ENCODE data around the gene BCL2L15. TPM values are rescaled to one million over a fixed set of nuclear protein-coding genes. Genes with fewer than 3 reads are reported as not detected.

Gene BCL2L15
- total and polyA plus RNA-seq, 4 donors = 0.04 to 0.70 (median 0.11) TPM

DNA sequence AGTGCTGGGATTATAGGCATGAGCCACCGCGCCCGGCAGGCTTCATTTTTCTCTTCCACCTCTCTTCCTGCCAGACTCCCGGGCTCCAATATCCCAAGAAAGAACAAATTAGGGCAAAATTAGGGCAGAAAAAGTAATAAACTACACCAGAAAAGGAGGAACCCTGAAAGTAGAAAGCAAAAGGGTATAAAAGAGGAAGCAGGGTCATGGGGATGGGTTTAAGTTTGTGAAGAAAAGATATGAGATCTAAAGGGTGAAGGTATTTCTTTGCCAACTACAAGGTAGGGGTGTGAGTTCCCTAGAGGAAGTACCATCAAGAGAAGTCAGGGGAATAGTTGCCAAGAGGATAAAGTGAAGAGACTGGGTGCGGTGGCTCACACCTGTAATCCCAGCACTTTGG lies 25.7 kb downstream of the BCL2L15 start:
- no peaks in the 10 kb centered on the region for H3K4me1 ChIP-seq (ENCODE audit: control insufficient read depth in 4 of 4, insufficient read depth in 4 of 4, low read length in 3 of 4)
- H3K36me3 ChIP-seq (ENCODE audit: control insufficient read depth in 4 of 4, insufficient read depth in 3 of 4, low read depth in 1 of 4, low read length in 3 of 4) = no peaks in the 10 kb centered on the region
- H3K27ac ChIP-seq (ENCODE audit: low read depth in 1 of 2, low read length in 2 of 2) = no peak overlapping the region
- H3K9me3 ChIP-seq (ENCODE audit: control insufficient read depth in 4 of 4, low read length in 3 of 4) = no peaks in the 10 kb centered on the region
- TF ChIP-seq FOXA1 (IDR thresholded peaks at IDR 0.05) (no peak), NR2F2 (IDR thresholded peaks at IDR 0.05) (no peak), HNF4A (conservative IDR thresholded peaks at IDR 0.05) (no peak), GABPA (IDR thresholded peaks at IDR 0.05 in 1 of 2, conservative IDR thresholded peaks at IDR 0.05 in 1 of 2) (no peak), TAF1 (conservative IDR thresholded peaks at IDR 0.05) (no peak), YY1 (IDR thresholded peaks at IDR 0.05) (no peak), RXRA (IDR thresholded peaks at IDR 0.05) (no peak), RAD21 (IDR thresholded peaks at IDR 0.05) (no peak), SP1 (IDR thresholded peaks at IDR 0.05) (no peak), EGR1 (IDR thresholded peaks at IDR 0.05; ENCODE audit: low read depth in 2 of 2) (no peak), HNF4G (IDR thresholded peaks at IDR 0.05) (no peak), JUND (IDR thresholded peaks at IDR 0.05) (no peak), FOXA2 (IDR thresholded peaks at IDR 0.05) (no peak)
- TF ChIP-seq, protein P1, sequence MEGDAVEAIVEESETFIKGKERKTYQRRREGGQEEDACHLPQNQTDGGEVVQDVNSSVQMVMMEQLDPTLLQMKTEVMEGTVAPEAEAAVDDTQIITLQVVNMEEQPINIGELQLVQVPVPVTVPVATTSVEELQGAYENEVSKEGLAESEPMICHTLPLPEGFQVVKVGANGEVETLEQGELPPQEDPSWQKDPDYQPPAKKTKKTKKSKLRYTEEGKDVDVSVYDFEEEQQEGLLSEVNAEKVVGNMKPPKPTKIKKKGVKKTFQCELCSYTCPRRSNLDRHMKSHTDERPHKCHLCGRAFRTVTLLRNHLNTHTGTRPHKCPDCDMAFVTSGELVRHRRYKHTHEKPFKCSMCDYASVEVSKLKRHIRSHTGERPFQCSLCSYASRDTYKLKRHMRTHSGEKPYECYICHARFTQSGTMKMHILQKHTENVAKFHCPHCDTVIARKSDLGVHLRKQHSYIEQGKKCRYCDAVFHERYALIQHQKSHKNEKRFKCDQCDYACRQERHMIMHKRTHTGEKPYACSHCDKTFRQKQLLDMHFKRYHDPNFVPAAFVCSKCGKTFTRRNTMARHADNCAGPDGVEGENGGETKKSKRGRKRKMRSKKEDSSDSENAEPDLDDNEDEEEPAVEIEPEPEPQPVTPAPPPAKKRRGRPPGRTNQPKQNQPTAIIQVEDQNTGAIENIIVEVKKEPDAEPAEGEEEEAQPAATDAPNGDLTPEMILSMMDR (IDR thresholded peaks at IDR 0.05; ENCODE audit: low read depth, low read length, missing input control) = no peak
- TF ChIP-seq, protein P2, sequence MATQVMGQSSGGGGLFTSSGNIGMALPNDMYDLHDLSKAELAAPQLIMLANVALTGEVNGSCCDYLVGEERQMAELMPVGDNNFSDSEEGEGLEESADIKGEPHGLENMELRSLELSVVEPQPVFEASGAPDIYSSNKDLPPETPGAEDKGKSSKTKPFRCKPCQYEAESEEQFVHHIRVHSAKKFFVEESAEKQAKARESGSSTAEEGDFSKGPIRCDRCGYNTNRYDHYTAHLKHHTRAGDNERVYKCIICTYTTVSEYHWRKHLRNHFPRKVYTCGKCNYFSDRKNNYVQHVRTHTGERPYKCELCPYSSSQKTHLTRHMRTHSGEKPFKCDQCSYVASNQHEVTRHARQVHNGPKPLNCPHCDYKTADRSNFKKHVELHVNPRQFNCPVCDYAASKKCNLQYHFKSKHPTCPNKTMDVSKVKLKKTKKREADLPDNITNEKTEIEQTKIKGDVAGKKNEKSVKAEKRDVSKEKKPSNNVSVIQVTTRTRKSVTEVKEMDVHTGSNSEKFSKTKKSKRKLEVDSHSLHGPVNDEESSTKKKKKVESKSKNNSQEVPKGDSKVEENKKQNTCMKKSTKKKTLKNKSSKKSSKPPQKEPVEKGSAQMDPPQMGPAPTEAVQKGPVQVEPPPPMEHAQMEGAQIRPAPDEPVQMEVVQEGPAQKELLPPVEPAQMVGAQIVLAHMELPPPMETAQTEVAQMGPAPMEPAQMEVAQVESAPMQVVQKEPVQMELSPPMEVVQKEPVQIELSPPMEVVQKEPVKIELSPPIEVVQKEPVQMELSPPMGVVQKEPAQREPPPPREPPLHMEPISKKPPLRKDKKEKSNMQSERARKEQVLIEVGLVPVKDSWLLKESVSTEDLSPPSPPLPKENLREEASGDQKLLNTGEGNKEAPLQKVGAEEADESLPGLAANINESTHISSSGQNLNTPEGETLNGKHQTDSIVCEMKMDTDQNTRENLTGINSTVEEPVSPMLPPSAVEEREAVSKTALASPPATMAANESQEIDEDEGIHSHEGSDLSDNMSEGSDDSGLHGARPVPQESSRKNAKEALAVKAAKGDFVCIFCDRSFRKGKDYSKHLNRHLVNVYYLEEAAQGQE (IDR thresholded peaks at IDR 0.05) = no peak
- TF ChIP-seq, protein P3, sequence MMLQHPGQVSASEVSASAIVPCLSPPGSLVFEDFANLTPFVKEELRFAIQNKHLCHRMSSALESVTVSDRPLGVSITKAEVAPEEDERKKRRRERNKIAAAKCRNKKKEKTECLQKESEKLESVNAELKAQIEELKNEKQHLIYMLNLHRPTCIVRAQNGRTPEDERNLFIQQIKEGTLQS (IDR thresholded peaks at IDR 0.05) = no peak
- TF ChIP-seq, protein P4, sequence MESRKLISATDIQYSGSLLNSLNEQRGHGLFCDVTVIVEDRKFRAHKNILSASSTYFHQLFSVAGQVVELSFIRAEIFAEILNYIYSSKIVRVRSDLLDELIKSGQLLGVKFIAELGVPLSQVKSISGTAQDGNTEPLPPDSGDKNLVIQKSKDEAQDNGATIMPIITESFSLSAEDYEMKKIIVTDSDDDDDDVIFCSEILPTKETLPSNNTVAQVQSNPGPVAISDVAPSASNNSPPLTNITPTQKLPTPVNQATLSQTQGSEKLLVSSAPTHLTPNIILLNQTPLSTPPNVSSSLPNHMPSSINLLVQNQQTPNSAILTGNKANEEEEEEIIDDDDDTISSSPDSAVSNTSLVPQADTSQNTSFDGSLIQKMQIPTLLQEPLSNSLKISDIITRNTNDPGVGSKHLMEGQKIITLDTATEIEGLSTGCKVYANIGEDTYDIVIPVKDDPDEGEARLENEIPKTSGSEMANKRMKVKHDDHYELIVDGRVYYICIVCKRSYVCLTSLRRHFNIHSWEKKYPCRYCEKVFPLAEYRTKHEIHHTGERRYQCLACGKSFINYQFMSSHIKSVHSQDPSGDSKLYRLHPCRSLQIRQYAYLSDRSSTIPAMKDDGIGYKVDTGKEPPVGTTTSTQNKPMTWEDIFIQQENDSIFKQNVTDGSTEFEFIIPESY (IDR thresholded peaks at IDR 0.05) = no peak
- no peak overlapping the region for H3K4me3 ChIP-seq (ENCODE audit: low read depth in 1 of 3, low read length in 3 of 3)
- DNase-seq (ENCODE audit: low spot score) = no peak
- no peaks in the 10 kb centered on the region for H3K27me3 ChIP-seq (ENCODE audit: control insufficient read depth in 4 of 4, insufficient read depth in 4 of 4, low read length in 3 of 4)
- WGBS = 92% methylated on average over 5 of the region's 5 CpGs
- H3K9ac ChIP-seq (ENCODE audit: low read depth in 1 of 2, low read length in 2 of 2) = no peak overlapping the region

DNA sequence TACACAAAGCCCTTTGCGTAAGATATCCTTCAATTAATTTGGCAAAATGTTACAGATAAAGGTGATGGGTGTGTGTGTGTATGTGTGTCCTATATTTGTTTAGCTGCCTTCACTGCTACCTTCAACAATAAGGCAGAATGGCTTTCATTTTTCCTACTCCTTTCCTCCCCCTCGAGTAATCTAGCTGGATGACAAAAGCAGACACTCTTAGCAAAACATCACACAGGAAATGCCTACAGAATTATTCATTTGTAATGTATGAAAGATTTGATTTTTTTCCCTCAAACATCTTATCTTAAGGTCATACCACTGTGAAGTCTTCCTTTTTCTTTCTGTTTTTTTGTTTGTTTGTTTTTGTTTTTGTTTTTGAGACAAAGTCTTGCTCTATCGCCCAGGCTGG lies 26.5 kb downstream of the BCL2L15 start:
- TF ChIP-seq, protein P4 (IDR thresholded peaks at IDR 0.05) = no peak
- TF ChIP-seq HNF4A (conservative IDR thresholded peaks at IDR 0.05) = no peak
- no peak for TF ChIP-seq SP1 (IDR thresholded peaks at IDR 0.05)
- TF ChIP-seq FOXA2 (IDR thresholded peaks at IDR 0.05) = no peak
- H3K27me3 ChIP-seq (ENCODE audit: control insufficient read depth in 4 of 4, insufficient read depth in 4 of 4, low read length in 3 of 4) = no peaks in the 10 kb centered on the region
- no peak overlapping the region for H3K27ac ChIP-seq (ENCODE audit: low read depth in 1 of 2, low read length in 2 of 2)
- no peak overlapping the region for H3K4me3 ChIP-seq (ENCODE audit: low read depth in 1 of 3, low read length in 3 of 3)
- DNase-seq (ENCODE audit: low spot score) = no peak
- H3K36me3 ChIP-seq (ENCODE audit: control insufficient read depth in 4 of 4, insufficient read depth in 3 of 4, low read depth in 1 of 4, low read length in 3 of 4) = no peaks in the 10 kb centered on the region
- H3K9ac ChIP-seq (ENCODE audit: low read depth in 1 of 2, low read length in 2 of 2) = no peak overlapping the region
- WGBS = 68% methylated on average over 3 of the region's 3 CpGs
- H3K9me3 ChIP-seq (ENCODE audit: control insufficient read depth in 4 of 4, low read length in 3 of 4) = no peaks in the 10 kb centered on the region
- no peaks in the 10 kb centered on the region for H3K4me1 ChIP-seq (ENCODE audit: control insufficient read depth in 4 of 4, insufficient read depth in 4 of 4, low read length in 3 of 4)

All from liver (tissue), 9 donors.